22Rv1 (cell line): Measurements from ENCODE around the gene CEBPE.

Source experiments
- CTCF ChIP-seq: fragments of 450-650 bp; IDR thresholded peaks from 2 replicates; pipeline ENCODE4 v1.5.1; 2017; ENCODE audit warnings: mild to moderate bottlenecking
- ZFX ChIP-seq: fragments of 450-650 bp; IDR thresholded peaks from 2 replicates; pipeline ENCODE4 v1.6.1; 2017; ENCODE audit warnings: antibody characterized with exemption, borderline replicate concordance

GRCh38 chr14:23140371-23140770 is 21.3 kb upstream of the CEBPE start:
- TF ChIP-seq CTCF, result no peak
- no peak for TF ChIP-seq ZFX
